COR-L47 (cell line): ENCODE data around the gene TNK2.
"Not testable (repeated sequence)": the region's sequence is repeated elsewhere in the genome, so short reads cannot be mapped to it uniquely, and the experiment has no call there.

Experiments used
- DNase-seq: peaks from one replicate; lab custom pipeline; 2025; lab: John Stamatoyannopoulos, UW

The TNK2 gene

GRCh38 chr3:195870442-195870841 lies 37.9 kb downstream of the TNK2 start:
- no peak for DNase-seq

- no peak for DNase-seq
Measured at GRCh38 chr3:195869413-195870001, 38.8 kb downstream of the TNK2 start.

- no peak for DNase-seq
Measured at GRCh38 chr3:195868866-195869412, 39.4 kb downstream of the TNK2 start.

DNA sequence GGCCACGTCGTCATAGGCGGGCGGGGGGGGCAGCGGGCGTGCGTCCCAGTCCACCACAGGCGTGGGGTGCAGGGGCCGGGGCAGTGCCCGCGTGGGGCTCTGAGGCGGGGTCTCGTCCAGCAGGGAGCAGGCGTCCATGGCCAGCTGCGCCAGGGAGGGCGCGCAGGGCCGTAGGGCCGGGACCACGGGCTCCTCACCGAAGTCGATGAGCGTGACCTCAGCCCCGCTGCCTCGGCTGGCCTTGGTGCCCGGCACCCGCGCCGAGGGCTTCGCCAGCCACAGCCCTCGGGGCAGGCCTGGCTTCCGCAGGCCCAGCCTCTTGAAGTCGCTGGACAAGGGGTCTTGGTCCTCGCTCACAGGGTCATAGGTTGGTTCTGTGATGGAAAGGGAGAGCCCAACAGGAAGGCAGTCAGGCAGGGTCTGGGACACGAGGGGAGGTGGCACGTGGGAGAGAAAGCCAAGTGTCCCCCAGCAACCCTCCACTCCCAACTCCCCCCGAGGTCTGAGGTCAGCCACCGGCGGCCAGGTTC lies 40.0 kb downstream of the TNK2 start:
- no peak for DNase-seq

- no peak for DNase-seq
Measured at GRCh38 chr3:195867631-195868335, 40.6 kb downstream of the TNK2 start.

DNA sequence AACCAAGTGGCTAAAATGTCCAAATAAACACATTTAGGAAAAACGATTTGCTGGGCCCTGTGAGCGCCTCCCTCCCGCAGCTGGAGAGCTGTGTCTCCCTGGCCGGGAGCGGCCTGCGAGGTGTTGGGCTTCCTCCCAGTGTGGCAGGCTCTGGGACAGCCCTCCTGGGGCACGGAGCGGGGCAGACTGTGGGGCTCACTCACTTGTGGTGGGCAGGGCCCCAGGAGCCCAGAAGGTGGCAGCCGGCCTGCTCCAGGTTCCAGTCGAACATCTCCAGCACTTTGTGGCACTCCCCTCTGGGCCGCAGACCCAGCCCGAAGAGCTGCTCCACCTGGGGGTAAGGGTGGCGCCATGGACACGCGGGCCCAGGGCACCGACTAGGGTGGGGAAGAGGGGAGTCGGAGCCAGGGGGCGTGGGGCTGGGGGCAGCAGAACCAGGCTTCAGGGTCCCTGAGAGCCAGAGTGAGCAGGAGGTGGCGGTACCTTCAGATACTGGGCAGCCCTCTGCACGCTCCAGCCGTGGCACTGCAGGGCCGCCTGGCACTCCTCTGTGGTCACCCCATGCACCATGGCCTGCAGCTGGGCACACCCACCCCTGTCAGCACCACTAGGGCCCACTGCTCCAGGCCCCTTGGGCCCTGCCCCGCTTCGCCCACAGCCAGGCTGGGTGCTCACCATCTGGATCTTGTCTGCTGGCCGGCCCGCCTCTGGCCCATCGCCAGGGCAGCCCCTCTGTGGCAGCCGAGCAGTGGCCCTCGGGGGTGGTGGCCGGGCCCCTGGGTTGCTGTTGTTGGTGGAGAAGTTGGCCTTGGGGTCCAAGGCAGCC lies 41.5 kb downstream of the TNK2 start:
- DNase-seq, result no peak

GRCh38 chr3:195865752-195866151 lies 42.6 kb downstream of the TNK2 start:
- DNase-seq, result no peak

DNA sequence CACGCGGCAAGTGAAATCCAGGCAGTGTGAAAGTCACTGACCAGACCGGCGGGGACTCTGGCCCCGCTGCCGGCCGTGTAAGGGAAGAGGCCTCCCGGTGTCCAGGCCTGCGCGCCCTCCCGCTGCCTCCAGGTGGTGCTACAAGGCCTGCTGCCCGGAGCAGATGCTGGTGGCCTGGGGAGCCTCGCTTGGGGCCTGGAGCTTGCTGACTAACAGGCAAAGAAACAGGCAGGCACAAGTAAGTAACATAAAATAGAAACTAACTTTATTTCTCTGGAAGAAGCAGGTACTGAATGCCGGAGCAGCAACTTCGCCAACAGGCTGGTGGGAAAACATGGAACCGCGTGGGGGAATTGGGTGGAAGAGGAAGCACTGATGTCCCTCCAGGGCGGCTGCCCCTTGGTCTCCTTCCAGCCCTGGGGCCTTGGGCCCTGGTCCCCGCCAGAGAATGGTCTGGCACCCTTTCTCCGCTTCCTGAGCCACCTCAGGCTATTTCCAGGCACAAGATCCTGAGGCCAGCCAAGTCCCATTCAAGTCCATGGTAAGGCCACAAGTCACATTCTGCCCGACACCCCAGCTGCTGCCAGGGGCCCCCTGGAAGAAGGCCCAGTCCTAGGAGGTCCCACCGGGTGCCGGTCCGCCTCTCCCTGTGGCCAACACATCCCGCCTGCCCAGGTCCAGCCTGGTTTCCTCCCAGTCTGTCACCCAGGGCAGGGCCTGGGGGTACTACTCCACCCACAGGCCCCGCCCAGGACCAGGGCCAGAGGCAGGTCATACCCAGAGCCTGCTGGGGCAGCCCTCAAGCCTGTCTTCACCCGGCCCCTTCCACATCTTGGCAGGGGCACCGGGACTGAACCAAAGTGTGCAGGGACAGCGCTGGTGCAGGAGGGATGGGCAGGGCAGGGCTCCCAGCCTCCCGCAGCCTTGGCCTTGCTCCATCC lies 45.0 kb downstream of the TNK2 start:
- peak; percentile 53 for DNase-seq

DNA sequence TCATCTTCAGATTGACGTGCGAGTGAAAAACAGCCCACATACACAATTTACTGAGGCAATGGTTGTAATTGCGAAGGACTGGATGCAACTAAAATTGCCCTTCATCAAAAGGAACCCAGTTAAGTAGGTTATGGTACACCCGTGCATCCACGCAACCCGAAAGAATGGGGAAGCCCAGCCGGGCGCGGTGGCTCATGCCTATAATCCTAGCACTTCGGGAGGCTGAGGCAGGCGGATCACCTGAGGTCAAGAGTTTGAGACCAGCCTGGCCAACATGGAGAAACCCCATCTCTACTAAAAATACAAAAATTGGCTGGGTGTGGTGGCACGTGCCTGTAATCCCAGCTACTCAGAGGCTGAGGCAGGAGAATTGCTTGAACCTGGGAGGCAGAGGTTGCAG lies 46.0 kb downstream of the TNK2 start:
- DNase-seq, result not testable (repeated sequence)

DNA sequence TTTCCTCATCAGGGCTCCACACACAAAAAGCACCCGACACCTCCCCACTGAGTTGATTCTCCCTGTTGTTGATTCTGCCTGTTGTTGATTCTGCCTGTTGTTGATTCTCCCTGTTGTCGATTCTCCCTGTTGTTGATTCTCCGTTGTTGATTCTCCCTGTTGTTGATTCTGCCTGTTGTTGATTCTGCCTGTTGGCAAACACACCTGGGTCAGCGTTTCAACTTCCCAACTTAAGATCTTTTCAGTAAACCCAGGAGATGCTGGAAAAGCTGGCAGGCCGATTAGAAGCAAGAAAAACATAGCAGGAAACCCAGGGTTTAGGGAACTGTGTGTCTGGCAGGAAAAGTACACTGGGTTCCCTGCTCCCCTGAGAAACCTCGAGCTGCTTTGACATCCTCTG lies 47.9 kb downstream of the TNK2 start:
- peak; percentile 23 for DNase-seq

DNA sequence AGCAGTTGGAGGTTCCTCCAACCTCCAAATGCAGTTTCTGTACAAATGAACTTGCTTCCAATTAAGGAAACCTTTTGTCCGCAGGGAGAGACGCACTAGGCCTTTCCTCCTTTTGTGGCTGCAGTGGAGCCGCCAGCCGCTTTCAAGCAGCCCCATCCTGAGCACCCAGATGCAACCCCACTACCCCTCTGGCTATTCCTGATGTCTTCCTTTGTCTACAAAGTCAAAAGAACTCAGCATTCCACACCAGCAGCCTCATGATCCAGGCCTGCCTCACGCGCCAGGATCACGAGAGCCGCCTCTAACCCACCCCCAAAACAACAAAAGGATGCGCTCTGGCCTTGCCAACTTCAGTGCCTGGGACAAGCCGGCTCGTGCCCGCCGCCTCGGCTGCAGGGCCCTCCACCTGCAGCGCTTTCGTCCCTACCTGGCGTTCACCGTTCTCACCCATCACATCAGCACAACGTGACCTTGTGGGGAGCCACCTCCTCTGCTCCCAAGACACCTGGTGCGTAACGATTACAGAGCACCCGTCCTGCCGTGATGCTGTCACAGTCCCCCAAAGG lies 48.4 kb downstream of the TNK2 start:
- no peak for DNase-seq

DNA sequence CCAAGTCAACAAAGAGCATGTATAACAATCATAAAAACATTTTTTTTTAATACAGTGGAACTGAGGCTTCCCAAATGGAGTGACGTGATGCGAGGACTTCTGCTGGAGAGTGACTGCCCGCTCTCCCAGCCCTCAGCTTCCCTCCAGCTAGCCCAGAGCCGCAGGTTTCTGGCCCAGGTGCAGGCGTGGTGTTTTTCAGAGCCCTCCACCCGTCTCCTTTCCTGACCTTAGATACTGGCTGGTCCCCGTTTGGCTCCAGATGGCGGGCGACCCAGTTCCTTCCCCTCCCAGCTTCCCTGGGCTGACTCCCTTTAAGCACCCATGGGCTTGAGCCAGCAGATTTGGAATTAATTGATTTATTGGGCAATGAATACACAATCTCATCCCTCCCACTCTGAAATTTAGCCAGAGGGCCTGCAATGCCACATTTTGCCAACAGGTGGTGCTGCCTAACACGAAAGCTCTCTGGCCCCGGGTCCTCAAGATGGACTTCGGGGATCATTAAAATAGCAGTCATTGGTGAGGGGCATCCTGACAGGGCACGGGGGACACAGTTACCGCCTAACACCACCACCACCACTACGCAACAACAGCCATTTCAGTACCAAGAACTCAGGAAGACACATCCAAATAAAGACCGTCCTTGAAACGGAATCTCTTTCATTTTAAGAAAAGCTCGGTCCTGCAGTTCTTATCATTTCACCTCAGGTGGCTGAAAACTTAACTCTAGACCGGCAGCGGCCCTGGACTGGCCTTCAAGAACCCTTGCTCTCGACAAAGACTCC lies 49.1 kb downstream of the TNK2 start:
- peak; percentile 75 for DNase-seq

DNA sequence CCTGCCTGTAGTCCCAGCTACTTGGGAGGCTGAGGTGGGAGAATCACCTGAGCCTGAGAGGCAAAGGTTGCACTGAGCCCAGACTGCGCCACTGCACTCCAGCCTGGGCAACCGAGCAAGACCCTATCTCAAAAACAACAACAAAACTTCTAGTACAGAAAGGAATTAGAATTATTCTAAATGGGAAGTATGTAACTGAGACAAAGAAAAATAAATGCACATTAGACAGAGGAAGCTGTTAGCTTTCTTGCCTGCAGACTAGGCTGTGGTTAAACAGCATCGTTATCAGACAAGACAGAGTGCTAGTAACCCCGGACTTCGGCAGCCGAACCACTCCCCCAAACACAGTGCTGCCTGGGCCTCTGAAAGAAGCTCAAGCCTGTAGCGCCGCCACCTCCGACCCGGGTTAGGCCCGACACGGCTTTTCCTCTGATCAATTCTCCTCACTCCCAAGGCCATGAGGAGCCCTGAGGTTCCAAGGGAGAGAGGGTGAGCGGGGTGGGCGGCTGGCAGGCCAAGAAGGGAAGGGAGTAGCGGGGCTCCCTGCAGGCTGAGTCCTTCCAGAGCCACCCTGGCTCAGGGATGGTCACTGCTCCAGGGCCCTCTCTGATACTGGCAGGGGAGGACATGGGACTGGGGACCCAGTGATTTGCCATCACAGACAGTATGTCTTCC lies 51.8 kb downstream of the TNK2 start:
- DNase-seq, result no peak

DNA sequence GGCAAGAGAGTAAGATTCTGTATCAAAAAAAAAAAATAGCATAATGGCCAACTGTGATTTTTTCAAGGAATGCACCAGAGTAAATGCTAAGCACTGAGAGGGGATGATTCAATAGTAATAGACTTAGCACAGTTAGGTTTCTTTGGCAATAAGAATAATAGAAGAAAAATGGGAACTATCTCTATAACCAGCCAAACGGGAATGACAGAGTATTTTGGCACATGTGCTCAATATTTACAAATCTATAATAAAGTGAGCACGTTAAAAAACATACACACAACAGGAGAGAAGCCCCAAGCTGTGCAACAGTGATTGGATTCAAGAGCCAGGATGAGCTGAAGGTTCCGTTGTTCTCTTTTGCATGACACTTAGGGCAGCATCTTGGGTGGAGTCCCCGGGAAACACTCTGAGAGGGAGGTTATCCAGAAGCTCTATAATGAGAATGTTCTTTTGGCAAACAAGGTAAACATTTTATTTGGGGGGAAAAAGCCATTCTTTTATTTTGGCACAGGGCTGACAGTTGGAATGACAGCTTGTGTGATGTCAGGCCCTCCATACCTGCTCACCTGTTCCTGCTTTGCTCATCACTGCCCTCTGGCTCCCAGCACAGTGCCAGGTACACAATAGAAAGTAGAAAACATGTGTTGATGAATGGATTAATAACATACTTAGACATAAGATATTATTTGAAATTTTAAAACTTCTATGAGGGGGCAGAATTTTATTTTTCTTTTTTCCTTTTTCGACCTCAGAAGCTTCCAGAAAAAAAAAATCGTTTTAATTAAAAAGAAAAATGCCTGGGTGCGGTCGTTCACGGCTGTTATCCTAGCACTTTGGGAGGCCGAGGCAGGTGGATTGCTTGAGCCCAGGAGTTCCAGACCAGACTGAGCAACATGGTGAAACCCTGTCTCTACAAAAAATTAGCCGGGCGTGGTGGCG lies 52.6 kb downstream of the TNK2 start:
- DNase-seq, result peak; percentile 20

DNA sequence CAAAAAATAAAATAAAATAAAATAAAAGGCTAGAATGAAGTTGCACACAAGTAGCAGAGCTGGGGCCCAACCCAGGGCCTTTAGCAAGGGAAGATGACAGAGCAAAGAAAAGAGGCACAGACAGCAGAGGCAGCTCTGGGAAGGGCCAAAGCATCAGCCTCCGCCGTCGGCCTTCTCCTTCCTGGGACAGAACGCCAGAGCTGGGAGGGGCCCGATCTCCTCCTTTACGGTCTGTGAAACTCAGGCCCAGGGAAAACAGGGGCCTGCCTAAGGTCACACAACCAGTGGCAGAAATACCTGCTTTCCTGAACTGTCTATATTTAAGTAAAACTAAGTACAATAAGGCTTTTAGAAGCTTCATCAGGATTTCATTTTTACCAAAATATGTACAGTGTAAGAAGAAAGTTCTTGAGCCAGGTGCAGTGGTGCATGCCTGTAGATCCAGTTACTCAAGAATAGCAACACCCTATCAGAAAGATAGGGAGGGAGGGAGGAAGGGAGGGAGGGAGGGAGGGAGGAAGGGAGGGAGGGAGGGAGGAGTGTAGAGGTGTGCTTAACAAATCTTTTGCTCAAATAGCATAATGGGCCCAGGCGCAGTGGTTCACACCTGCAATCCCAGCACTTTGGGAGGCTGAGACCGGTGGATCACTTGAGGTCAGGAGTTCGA lies 53.6 kb downstream of the TNK2 start:
- DNase-seq, result no peak

DNA sequence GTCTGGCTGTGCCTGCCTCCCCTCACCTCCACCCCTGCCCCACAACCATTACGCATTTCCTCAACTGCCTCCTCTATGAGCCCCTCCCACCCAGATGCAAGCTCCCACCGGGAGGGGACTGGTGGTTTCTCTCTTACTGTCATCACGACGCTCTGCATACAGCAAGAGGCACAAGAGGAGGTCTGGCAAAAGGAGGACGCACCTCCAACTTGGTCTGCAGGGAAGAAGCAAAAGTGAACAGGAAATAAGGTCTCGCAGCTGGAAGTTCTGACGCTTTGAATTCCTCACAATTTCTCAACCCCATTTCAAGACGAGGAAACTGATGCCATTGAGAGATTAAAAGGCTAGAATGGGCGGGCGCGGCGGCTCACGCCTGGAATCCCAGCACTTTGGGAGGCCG lies 54.4 kb downstream of the TNK2 start:
- DNase-seq, result no peak

GRCh38 chr3:195853036-195853435 lies 55.3 kb downstream of the TNK2 start:
- no peak for DNase-seq
